ENCODE data around the gene FZD10.

- TF ChIP-seq POLR2AphosphoS5 (IDR thresholded peaks at IDR 0.05; ENCODE audit: low read depth, low read length) (no peak), SIN3A (IDR thresholded peaks at IDR 0.05; ENCODE audit: borderline replicate concordance, insufficient read depth, low read length) (no peak)
Measured at GRCh38 chr12:130178282-130178681, 16.0 kb downstream of the FZD10 start.
